Measurements from ENCODE around the gene ICAM3.

DNA sequence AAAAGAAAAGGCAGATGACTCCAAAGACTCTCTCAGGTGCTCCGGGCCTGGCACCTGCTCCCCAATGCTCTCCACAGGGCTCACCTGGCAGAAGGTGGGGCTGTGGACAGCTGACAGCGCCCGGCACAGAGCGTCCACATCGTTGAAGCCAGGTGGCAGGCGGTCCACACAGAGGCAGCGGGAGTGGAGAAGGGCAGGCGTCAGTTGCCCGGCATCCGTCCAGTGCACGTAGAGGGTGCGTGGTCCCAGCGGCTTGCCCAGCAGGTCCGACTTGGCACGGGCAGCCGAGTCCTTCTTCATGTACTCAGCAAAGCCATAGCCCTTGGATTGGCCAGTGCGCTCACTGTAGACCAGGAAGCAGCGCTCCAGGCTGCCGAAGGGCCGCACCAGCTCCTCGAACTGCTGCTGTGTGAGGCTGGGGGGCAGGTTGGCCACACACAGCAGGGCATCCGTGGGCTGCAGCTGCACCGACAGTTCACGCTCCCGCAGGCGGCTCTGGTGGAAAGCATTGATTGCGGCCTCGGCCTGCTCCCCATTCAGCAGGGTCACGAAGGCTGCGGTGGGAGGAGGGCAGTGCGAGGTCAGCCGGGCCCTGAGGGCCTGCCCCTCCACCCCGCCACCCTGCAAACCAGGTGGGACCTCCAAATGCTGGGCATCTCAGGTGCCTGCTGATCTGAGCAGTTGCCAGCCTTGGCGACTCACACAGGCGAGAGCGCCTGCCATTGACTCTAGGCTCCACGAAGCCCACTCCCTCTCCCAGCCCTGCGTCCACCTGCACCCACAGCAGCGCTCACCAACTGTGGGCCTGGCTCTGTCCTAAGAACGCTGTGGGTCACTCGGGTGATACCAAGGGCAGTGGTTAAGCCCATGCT is 10.6 kb downstream of the ICAM3 start:
- TF ChIP-seq EP300 (IDR thresholded peaks at IDR 0.05; ENCODE audit: borderline replicate concordance), result no peak
- no peak for TF ChIP-seq EGR1 (IDR thresholded peaks at IDR 0.05)
- TF ChIP-seq RAD21 (IDR thresholded peaks at IDR 0.05; ENCODE audit: low read depth), result no peak
- TF ChIP-seq CREB1 (IDR thresholded peaks at IDR 0.05; ENCODE audit: low read depth), result no peak
- no peak for TF ChIP-seq MAX (IDR thresholded peaks at IDR 0.05)
- TF ChIP-seq, protein P1, sequence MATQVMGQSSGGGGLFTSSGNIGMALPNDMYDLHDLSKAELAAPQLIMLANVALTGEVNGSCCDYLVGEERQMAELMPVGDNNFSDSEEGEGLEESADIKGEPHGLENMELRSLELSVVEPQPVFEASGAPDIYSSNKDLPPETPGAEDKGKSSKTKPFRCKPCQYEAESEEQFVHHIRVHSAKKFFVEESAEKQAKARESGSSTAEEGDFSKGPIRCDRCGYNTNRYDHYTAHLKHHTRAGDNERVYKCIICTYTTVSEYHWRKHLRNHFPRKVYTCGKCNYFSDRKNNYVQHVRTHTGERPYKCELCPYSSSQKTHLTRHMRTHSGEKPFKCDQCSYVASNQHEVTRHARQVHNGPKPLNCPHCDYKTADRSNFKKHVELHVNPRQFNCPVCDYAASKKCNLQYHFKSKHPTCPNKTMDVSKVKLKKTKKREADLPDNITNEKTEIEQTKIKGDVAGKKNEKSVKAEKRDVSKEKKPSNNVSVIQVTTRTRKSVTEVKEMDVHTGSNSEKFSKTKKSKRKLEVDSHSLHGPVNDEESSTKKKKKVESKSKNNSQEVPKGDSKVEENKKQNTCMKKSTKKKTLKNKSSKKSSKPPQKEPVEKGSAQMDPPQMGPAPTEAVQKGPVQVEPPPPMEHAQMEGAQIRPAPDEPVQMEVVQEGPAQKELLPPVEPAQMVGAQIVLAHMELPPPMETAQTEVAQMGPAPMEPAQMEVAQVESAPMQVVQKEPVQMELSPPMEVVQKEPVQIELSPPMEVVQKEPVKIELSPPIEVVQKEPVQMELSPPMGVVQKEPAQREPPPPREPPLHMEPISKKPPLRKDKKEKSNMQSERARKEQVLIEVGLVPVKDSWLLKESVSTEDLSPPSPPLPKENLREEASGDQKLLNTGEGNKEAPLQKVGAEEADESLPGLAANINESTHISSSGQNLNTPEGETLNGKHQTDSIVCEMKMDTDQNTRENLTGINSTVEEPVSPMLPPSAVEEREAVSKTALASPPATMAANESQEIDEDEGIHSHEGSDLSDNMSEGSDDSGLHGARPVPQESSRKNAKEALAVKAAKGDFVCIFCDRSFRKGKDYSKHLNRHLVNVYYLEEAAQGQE (IDR thresholded peaks at IDR 0.05; ENCODE audit: low read depth), result no peak

Measured in Ishikawa (cell line).